HG03103 (cell line): ENCODE measurements around the gene SERPINH1.
"Not testable (repeated sequence)": the region's sequence is repeated elsewhere in the genome, so short reads cannot be mapped to it uniquely, and the experiment has no call there.

ENCODE experiments used
- ATAC-seq: cut with Tn5 transposase; IDR thresholded peaks from one replicate; pipeline ENCODE4 v1.9.1; 2021; ENCODE audit warnings: low read depth; ENCODE audit not compliant: unreplicated experiment

SERPINH1 gene

DNA sequence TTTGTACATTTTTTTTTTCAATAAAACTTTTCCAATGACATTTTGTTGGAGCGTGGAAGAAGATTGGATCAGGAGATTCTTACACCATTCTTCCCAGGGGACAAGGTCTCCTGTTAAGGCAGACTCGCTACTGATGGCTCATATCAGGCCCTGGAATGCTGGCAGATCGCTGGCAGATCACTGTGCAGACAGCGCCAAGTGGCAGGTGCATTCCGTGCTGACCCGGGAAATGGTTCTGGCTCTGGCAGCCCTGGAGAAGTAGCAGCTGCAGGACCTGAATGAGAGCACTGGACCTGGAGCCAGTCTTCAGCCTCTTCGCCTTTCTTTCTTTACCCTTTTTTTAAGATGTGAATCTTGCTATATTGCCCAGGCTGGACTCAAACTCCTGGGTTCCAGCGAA, 10.7 kb downstream of the SERPINH1 start:
- ATAC-seq: no peak

DNA sequence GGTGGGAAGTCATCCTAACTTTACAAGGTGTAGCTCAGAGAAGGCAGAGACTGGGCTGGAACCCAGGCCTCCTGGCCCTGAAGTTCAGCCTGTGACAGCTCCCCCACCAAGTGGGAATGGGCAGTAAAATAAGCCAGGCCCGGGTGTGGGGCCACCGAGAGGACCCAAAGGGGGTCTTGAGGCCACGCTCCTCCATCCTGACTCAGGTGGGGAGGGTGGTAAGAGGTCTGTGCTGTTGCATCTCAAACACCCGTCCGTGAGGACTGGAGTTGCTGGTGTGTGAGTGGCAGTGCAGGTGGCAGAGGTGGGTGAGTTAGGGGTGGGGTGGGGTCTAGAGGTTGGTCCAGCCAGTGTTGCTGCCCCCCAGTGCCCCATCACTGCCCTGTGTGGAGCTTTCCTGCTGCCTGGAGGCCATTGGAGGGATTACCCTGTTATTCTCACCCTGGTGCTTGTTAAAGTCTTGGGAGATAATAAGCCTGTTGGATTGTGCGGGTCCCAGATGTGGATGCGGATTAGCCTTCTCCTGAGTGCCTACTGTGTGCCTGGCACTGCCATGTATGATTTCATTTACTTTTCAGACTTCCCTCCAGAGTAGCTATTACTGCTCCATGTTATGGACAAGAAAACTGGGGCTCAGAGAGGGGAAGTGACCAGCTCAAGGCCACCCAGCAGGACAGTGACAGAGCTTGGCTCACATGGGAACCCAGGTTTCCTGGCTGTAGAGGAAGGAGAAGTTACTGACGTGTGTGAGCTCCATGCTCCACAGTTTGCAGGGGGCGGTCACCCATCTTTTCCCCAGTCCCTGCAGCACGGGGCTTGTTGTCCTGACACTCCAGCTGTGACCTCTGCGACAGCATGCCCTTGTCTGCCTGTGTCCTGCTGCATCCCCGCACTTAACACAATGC, 12.9 kb downstream of the SERPINH1 start:
- no peak for ATAC-seq

DNA sequence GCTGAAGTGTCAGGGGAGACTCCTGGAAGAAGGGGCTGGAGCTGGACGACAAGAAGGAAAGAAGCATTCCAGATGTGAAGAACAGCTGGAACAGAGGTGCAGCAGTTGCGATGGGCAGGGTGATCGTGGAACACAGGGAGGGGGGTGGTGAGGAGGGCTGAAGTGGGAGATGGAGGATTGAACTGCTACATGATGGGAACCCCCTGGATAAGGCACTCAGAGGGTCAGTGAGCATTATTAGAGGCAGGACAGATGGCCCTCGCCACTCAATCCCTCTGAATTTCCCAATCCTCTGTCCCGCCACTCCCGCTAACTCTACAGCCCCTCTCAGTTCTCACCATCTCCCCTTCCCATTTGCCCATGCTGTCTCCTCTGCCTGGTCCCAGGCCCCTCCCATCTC, 14.0 kb downstream of the SERPINH1 start:
- no peak for ATAC-seq

DNA sequence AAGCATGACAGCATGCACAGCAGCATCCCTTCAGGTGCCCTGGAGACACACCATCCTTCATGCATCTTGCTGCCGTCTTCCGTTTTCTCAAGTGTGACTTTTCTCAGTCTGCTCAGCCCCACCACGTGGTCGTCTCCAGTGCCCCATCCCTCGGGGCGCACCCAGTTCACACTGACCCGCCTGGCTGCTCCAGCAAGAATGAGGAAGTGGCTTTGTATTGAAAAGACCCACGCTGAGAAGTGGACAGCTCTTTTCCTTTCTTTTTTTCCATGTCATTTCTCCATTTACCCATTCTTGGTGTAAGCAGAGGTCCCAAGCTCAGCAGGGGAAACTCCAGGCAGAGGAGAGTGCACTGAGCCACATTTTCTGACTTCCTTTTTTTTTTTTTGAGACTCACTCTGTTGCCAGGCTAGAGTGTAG, 14.5 kb downstream of the SERPINH1 start:
- ATAC-seq: no peak

DNA sequence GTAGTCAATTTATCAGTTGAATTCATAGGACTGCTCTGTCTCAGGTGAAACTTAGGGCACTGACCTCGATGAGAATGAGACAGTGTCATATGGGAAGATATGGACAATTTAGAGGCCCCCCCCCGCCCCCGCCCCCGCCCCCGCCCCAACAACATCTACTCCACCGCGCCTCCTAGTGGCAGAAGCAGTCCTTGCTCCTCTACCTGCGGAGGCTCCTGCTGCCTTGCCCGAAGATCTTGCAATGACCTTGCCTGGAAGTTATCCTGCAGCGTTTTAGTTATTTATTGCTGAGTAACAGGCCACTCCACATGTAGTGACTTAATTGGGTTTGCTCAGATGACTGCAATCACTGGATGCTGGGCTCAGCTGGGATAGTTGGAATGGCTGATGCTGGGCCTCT, 15.2 kb downstream of the SERPINH1 start:
- ATAC-seq: no peak

DNA sequence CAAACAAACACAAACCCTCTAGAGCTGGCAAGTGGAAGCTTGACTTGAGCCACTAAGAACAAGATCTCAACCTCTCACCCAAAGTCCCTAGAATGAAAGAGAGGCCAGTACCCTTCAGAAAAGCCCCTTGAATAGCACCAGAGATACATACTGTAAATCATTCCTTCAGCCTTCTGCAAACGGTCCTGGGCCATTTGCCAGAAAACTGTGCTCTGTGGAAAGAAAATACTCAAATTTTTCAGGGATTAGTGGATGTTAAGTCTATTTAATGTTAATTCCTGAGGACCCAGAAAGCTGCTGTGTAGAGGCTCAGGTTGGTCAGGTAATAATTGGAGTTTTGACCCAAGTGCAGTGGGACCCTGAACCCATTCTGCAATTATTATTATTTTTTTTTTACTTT, 16.9 kb downstream of the SERPINH1 start:
- ATAC-seq: no peak

DNA sequence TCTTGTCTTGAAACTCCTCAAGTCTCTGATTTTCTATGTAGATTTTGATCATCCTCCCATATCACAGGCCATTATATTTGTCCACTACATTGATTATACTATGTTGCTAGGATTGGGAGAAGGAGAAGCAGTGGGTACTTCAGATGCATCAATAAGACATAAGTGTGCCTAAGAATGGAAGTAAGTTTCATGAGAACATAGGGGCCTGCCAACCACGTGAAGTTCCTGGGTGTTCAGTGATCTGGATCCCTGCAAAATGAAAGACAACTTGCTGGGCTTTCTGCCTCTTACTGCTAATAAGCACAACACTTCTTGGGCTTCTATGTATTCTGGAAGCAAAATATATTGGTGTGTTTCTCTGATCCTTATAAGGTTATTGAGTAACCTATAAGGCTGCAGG, 17.8 kb downstream of the SERPINH1 start:
- no peak for ATAC-seq

DNA sequence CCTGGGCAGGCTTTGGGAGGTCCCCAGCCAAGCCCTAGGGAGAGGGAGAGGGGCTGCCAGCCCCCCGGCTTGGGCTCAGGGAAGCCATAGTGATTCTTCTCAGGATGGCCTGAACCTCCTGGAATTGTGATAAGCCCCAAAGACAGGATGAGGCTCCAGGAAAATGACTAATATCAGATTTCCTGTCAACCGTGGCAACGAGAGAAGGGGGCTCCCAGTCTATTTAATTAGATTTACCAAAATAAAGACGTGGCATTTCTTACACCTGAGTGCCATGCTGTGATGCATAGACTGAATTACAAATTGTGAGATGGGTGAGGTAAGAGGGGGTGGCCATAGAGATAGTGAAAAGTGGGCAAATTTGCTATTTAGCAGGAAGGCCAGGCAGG, 20.4 kb downstream of the SERPINH1 start:
- ATAC-seq: no peak

DNA sequence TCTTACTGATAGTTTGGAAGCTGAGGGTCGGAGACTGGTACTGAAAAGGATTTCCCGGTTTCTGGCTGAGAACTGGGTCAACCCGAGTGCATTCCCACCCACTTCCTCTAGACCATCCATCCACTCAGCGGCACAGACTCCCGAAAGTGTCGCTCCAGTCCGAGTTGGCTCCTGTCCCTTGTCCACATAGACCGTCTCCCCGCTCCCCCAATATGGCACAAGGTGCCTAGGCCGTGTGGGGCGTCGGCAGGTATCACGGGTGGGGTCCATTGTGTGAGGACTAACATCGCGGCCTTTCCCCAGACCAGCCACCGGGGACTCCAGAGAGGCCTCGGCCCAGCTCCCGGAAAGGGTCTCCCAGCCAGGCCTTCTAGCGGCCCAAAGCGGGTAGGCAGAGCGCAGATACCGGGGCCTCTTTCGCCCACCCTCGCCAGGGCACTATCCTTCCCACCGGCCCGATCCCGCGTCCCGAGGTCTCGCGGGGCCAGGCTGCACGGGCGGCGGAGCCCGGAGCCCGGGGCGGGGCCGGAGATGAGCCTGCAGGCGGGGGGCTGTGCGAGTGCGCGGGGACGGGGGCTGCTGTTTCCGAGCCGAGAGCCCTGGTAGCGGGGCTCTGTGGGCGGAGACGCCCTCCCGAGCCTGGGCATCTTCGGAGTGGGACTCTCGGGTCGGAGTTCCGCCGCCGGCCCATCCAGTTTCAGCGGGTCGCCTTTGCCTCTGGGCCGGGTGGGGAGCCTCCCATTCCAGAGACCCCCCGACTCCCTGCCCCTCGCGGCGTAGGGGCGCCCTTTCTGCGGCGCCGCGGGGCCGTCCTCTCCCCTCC, 21.1 kb downstream of the SERPINH1 start:
- no peak for ATAC-seq

DNA sequence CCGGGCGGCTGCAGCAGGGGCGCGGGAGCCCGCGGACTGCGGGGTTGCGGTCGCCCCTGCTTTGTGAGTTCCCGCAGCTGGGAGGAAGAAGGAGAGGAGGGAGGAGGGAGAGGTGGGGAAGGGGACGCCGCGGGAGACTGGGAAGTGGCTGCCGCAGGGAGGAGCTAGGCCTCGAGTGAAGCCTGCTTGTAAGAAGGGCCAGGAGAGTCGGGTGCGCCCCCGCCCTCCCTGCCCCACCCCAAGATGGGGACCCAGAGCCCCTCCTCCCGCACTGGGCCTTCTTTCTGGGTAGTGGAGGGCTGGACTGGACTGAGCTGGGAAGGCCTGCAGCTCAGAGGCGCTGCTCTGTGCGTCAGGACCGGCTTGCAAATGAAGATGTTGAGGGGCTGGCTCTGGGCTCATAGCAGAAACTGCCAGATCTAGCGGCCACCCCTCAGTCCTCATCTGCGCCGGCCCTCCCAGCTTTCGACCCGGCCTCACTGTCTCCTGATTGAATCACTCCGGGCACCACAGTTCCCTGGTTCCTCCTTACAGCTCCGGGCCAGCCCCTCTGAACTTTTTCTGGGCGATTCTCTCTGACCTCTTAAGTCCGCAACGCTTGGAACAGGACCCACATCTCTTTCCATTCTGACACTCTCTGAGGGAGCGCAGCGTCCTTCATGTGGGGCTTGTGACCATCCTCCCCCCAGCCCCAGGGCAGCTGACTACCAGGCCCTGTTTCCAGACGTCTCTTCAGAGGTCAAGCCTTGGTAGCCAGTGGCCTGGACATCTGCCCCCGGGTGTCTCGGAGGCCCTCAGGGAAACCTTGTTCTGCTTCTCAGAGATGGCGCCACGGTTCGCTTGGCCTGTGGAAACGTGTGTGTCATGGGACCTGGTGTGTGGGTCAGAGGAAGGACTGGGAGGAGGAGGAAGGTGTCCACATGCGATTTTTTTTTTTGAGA, 21.9 kb downstream of the SERPINH1 start:
- no peak for ATAC-seq

DNA sequence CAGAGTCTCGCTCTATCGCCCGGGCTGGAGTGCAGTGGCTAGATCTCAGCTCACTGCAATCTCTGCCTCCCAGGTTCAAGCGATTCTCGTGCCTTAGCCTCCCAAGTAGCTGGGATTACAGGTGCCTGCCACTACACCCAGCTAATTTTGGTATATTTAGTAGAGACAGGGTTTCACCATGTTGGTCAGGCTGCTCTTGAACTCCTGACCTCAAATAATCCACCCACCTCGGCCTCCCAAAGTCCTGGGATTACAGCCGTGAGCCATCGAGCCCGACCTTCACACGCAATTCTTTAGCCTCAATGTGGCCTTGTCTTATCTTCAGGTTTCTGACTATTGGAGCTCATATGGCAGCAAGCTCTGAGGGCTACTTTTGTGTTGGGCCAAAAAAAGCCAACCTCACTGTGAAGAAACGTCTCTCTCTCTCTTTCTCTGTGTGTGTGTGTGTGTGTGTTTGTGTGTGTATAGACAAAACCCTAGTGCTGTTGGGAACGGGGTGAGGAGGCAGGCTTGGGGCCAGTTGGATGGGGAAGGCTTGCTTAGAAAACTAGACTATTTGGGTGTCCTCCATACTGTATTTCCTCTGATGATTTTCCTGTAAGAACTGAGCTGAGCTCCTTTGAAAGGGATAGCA, 22.7 kb downstream of the SERPINH1 start:
- not testable (repeated sequence) for ATAC-seq

DNA sequence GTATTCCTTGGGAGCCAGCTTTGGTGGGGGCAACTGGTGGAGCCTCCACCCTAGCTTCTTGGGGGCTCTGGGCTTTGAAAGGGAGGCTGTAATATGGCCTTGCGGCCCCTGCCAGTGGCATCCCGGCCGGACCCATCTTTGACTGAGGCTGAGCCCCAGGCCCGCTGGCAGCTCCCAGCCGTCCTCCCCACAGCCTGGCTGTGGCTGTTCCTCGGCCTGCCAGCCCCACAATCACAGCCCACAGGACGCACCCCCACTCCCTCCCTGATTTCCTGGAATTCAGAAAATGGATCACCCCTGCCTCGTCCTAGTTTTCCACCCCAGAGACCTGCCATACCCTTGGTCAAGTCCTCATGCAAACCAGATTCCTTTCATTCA, 23.2 kb downstream of the SERPINH1 start:
- no peak for ATAC-seq

DNA sequence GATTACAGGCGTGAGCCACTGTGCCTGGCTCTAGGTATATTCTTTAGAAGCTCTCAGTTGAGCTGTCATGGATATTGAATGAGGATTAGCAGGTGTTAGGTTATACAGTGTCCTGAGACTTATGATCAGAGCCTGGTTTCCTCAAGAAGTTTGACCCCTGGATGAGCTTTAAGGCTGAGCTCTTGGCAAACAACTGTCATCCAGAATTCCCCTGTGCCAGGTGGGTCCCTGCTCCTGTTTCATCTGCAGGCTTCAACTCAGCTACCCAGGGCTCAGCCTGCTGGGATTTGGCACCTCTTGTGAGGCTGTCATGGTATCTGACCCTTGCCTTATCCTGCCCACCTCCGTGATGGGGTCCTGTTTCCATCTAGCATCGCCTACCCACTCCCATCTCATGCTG, 24.3 kb downstream of the SERPINH1 start:
- no peak for ATAC-seq

DNA sequence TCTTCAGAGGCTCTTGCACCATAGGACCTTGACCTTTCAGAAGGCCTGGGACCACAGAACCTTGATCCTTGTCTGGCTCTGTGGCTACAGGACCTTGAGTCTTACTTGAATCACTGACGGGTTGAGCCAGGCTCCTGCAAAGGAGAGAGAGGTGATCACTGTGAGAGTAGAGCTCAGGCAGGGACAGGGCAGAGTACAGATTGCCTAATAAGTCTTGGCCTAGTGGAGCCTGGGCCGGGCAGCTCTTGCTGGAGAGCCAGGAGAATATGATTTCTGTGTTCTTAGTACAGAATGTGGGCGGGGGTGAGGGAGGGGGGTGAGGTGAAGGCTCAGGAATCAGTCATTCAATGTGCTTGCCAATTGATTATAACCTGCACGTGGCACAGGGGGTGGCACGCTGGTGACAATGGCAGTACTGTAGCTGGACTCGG, 26.0 kb downstream of the SERPINH1 start:
- ATAC-seq: no peak

DNA sequence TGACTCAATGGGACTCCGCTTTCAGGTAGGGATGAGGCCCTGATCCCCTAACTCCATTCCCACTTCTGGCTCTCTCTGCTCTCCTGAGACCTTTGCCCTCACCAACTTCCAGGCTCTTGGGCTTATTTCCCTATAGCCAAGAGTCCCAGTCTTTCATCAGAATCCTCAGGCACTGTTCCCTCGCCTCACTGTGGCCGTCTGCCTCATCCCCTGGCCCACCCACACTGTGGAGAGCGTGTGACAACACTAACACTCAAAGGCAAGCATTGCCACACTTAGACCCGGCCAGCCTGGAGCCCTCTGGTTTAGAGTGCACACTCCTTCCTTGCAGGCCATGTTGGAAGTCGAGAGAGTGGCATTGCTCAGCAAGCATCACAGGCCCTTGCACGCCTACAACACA, 27.0 kb downstream of the SERPINH1 start:
- no peak for ATAC-seq

DNA sequence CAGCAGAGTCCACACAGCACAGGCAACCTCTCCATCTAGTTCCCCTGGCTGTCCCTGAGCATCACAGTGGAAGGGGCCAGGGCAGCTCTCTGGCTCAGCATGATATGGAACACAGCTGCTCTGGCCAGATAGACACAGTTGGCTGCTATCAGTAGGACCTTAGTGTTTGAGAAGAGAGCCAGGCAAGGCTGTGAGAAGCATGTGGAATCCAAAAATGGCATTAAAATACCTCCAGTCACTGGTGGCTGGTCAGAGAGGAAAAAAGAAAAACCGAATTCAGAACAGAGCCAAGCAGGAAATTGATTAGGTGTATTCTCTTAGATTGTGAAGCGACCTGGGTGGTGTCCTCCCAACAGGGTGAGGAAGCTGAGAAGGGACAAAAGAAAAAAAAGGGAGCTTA, 27.9 kb downstream of the SERPINH1 start:
- no peak for ATAC-seq

DNA sequence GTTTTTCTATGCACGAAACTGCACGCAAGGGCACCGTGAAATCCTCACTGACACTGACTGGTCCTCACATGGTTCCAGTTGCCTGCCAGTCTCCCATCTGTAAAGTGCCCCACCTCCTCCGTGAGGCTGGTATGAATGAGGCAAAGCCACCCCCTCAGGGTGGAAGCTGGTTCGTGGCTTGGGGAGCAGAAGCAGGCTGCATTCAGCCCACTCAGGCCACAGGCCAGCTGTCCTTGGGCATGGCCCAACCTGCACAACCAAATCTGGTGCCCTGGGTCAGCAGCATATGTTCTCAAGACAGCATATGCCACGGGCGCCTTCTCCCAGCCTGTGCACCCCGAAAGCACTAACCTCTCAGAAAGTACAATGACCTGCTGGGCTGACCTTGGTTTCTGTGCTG, 29.3 kb downstream of the SERPINH1 start:
- no peak for ATAC-seq

DNA sequence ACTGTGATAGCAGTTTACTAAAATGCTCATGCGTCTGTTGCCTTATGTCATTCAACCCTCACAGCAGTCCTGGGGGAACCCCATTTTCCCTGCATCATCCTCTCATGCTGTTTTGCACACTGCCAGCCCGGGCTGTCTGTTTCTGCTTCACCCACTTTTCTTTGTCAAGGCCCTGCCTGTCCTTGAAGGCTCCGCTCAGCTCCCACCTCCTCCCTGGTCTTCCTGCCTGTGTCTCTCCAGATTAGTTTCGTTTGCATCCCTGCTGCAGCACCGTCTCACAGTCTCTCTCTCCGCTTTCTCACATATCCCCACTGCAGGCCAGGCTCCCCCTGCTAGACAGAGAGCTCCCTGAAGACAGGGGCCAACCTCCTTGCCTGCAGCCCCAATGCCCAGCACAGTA, 29.9 kb downstream of the SERPINH1 start:
- ATAC-seq: no peak

DNA sequence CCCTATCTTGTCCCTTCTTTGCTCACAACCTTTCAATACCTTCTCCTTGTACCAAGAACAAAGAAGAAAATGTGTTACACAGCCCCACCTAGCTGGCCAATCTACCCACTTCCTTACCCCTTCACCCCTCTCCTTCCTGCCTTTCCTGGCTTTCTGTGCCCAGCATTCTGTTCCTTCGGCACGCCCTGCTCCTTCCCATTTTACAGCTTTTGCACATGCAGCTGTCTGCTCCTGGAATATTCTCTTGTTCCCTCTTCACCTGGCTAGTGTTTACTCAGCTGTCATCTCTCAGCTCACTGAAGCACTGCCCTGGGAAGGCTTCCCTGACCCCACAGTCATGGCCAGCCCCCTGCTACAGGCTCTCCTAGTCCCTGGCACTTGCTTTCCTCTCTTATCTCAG, 30.7 kb downstream of the SERPINH1 start:
- no peak for ATAC-seq

DNA sequence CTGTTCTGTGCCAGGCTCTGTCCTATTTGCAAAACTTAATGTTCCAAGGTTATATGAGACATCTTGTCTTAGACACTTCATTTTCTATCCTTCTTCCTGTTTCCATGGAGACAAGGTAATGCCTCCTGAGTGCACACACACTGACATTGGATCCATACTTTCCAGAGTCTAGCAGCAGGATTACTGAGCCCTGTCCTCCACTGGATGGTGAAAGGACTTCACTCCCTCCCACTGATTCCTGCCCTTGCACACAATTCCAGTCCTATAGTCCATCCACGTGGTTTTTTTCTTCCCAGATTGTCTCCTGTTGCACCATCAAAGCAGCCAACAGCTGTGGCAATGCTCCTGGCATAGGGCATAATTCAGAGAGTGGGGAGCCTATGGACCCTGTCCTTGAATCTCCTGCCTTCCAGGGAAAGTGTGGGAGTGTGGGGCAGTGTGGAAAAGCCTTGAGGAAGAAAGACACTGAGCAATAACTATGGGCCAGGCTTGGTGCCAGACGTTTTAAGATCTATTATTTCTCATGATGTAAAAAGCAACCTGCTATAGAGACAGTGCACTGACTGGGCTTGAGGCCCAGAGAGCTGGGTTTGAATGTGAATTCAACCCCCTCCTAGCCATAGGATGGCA, 31.3 kb downstream of the SERPINH1 start:
- no peak for ATAC-seq
